Glomerular visceral epithelial cell (primary cell): ENCODE measurements around the gene TUBGCP6.

ENCODE experiments used
- DNase-seq: peaks from one replicate; pipeline ENCODE4 v3.0.0-alpha.2; 2016; ENCODE audit errors: extremely low spot score

TUBGCP6 gene

GRCh38 chr22:50262973-50263617, 18.3 kb upstream of the TUBGCP6 start:
- no peak for DNase-seq

- peak; percentile 50 for DNase-seq
These were observed 17.7 kb upstream of the TUBGCP6 start for GRCh38 chr22:50262460-50262911.

- DNase-seq: peak; percentile 35
These were observed 17.0 kb upstream of the TUBGCP6 start, which contains the start of gene MAPK12 for GRCh38 chr22:50261615-50262459. TSS of gene MAPK12 (minus strand) at chr22:50261683. CDS start at chr22:50261509, 174 bp downstream.

- DNase-seq: peak; percentile 56
These were observed 16.2 kb upstream of the TUBGCP6 start for GRCh38 chr22:50260801-50261614.

- DNase-seq: no peak
These were observed 15.6 kb upstream of the TUBGCP6 start for GRCh38 chr22:50260434-50260800.

- no peak for DNase-seq
These were observed 14.5 kb upstream of the TUBGCP6 start for GRCh38 chr22:50259302-50259701.

GRCh38 chr22:50258361-50259292, 13.8 kb upstream of the TUBGCP6 start:
- DNase-seq: no peak

GRCh38 chr22:50257451-50258360, 12.9 kb upstream of the TUBGCP6 start:
- no peak for DNase-seq

- DNase-seq: no peak
These were observed 12.2 kb upstream of the TUBGCP6 start for GRCh38 chr22:50257041-50257440.

- no peak for DNase-seq
These were observed 11.5 kb upstream of the TUBGCP6 start for GRCh38 chr22:50256258-50256862.

- no peak for DNase-seq
These were observed 10.8 kb upstream of the TUBGCP6 start for GRCh38 chr22:50255607-50256006.

- DNase-seq: no peak
These were observed 10.3 kb upstream of the TUBGCP6 start for GRCh38 chr22:50255099-50255498.

GRCh38 chr22:50253941-50254340, 9.1 kb upstream of the TUBGCP6 start:
- DNase-seq: no peak

GRCh38 chr22:50253046-50253915, 8.5 kb upstream of the TUBGCP6 start:
- DNase-seq: no peak

- peak; percentile 59 for DNase-seq
These were observed 7.5 kb upstream of the TUBGCP6 start for GRCh38 chr22:50252082-50253045.

- DNase-seq: no peak
These were observed 6.8 kb upstream of the TUBGCP6 start for GRCh38 chr22:50251477-50252081.
